HS-27A (cell line): ENCODE measurements around the gene CMPK2.

Experiments
- DNase-seq: peaks from one replicate; pipeline ENCODE4 v3.0.0-alpha.2; 2012; ENCODE audit warnings: low read depth, missing footprints

Gene CMPK2

DNA sequence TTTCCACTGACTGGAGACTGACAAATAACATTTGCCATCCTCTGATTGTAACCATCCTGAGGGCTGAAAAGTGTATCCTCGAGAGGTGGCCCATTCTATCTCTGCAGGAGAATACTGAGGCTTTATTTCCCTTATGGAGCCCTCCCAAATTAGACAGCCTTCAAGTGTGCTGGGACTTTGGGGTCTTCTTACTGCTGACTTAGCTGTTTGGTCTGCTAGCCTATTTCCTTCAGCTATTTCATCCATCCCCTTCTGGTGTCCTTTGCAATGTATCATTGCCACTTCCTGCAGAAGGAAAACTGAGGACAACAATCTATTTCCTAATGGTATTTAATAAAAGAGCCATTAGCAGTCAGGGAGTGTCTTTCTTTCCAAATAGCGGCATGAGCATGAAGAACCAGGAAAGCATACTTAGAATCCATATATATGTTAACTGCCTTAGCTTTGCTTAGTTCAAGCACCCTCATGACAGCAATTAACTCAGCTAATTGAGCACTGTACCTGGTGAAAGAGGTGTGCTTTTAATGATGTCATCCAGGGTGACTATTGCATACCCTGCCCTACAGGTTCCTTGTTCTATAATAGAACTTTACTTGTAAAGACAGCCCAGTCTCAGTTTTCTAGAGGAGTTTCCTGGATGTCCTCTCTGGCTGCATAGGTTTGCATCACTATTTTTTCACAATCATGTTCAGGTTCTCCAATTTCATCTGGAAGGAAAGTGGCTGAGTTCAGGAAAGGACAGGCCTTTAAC lies 24.0 kb downstream of the CMPK2 start:
- DNase-seq: no peak

DNA sequence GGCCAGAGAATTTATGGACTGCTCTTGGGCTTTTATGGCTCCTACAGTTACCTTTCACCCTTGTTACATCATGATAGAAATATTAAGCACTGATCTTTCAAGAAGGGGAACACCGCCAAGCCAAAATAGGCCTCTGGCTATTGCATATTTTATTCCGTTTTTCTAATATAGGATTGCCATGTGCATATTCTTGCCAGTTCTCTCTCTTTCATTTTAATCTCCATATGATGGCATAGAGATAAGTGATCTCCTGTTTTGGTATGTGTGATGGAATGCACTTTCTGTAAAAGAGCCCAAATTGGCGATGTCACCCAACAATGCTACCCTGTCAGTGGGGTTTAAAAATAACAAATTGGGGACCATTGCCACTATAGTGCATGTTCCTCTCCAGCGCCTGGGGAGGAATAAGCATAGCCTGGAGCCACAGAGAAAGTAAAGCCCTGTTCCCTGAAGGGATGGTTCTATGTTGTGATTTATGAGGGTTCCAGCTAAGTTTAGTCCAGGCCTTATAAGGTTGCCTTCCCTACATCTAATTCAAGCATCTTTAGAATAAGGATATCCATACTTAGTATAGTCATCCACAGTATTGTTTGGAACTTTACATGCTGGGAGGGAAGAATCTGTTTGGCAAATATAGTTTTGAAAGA lies 26.9 kb downstream of the CMPK2 start:
- no peak for DNase-seq

DNA sequence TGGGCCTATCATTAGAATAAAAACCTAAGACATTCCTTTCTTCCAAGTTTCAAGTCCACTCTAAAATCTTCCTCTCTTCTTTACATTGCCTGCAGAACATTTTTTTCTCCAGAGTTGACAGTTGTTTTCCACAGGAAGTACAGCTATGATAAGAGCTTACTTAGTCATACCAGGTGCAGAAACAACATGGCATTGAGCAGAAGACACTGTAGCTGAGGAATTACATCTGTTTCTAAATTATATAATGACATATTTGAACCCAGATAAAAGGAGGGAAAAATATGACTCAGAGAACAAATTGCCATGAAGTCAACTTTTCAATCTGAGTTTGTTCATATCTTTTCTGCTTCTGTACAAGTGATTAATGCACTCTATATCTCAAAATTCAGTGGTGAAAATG lies 30.2 kb downstream of the CMPK2 start:
- DNase-seq: no peak

DNA sequence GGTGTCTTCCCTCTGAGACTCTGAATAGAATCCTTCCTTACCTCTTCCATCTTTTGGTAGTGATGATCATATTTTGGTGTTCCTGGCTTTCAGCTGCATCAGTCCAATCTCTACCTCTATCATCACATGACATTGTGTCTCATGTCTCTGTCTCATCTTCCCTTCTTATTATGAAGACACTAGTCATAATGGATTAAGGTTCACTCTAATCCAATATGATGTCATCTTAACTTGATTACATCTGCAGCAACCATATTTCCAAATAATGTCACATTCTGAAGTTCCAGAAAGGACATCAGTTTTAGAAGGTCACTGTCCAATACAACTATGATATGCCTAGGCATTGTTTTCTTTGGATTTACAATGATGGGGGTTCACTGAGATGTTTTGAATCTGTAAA lies 31.5 kb downstream of the CMPK2 start:
- DNase-seq: no peak

DNA sequence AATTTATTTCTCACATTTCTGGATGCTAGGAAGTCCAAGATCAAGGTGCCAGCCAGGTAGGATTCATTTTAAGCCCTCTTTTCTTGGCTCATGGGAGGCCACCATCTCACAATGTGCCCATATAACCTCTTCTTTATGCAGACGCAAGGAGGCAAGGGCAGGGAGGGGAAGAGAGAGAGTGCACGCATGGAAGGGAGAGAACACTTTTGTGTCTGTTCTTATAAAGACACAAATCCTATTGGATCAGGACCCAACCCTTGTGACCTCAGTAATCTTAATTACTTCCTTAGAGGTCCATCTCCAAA lies 32.5 kb downstream of the CMPK2 start:
- no peak for DNase-seq

DNA sequence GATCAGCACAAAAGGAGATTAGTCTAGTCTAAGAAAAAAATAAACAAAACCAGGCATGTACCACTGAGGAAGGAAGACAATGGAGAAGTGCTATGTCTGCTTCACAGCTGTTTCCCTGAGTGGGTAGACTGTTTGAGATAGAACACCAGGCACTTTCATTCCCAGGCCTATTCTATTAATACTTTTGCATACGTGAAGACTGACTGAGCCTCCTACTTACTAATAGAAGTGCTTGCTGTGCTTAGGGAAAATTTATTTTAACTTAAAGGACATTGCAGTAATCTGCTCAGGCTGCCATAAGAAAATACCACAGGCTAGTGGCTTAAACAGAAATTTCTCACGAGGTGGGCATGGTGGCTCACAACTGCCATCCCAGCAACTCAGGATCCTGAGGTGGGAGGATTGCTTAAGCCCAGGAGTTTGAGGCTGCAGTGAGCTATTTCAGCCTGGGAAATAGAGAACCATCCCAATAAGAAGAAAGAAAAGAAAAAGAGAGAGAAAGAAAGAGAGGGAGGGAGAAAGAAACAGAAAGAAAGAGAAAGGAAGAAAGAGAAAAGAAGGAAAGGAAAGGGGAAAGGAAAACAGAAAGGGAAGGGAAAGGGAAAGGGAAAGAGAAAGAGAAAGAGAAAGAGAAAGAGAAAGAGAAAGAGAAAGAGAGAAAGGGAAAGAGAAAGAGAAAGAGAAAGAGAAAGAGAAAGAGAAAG lies 33.0 kb downstream of the CMPK2 start:
- no peak for DNase-seq

DNA sequence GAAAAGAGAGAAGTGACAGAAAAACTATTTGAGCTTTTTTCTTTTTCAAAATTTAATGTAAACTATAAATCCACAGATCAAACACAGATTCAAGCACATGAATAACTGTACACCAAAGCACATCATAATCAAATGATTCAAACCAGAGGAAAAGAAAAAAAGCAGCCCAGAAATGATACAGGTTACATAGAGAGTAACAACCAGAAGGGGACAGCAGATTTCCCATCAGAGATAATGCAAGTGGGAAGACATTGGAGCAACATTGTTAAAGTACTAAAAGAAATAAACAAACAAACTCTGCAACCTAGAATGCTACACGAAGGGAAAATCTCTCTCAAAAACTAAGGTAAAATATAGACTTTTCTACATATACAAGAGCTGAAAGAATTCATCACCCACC lies 34.5 kb downstream of the CMPK2 start:
- no peak for DNase-seq

DNA sequence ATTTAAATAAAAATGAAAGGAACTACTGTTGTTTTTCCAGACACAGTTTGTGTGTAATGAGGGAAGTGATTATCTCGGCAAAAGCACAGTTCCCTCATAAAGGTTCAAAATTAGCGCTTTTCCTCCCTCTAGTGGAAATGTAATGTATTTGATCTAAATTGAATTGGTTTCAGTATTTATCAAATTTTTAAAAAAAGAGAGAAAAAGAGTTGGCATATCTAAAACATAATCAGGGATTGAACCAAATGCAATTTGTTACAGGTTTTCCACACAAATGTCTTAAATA lies 37.5 kb downstream of the CMPK2 start:
- no peak for DNase-seq

DNA sequence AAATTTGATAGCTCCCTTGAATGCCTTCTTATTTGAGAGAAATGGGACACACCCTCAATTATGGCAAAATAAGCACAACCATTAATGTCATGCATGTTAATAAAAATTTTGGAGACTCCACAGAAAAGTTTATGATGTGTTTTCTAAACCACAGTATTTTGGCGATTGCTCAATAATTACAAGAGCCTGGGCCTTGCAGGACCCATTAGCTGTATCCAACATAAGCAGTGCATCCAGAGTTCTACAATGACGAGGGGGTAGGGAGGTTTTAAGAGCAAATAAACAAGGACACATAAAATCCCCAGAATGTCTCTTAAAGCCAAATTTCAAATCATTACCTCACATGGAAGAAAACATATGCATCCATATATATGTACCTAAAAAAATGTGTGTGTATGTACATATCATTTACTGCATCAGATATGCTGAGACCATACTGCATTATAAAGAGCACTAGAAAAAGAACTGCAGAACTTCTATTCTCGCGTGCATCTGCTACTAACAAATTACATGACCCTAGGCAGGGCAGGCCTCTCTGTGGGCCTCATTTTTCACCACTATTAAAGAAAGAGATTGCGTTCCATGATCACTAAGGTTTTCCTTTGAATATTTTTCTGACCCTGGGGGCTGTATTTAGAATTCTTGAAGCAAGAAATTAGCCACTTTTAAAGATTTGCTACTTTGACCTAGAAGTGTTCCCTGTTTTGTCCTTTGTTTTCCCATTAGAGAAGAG lies 38.0 kb downstream of the CMPK2 start:
- no peak for DNase-seq

DNA sequence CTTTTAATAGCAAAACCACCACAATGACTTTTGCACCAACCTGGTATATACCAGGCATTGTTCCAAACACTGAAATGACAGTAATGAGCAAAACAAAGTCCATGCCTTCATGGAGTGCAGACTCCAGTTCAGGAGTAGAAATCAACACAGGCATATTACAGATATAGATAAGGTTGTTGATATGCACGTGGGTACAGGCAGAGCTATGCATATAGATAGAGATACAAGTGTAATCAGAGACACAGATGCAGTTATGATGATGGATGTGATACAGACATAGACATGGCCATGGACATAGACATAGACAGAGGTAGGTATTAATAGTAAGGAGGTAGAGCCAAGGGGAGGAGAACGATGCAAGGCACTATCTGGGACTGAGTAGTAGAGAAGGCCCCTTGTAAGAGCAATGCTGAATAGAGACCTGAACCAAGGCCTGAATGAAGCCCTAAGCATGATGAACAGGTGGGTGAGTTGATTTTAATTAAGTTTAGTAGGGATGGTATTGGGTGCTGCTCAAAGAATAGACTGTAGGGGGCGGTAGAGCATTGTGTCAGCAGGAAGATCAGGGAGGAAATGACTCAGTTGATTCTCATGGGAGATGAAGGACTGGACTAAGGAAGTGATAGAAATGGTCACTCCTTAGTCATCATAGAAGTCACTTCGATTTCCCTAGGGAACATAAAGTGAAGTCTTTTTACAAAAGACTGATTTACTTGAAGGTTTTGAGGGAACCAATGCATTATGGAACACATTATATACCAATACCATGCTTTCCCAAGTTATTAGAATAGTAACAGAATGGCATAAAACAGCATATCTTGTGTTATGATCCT lies 39.4 kb downstream of the CMPK2 start:
- DNase-seq: no peak

DNA sequence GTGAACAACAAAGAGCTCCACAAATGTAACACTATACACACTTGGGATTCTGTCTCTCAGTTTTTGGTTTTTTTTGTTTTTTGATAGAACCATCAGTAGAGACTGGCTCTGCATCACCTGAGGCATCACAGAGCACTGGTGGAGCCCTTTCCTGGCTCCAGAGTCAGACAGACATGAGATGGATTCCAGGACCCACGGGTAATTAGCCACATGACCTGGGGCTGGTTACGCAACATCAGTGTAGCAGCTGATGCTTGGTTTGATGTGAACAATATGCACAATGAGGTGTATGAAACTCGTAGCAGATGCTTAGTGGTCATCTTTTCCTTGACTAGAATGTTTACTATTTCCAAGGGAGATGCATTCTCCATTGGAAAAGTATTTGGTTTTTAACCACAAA lies 40.7 kb downstream of the CMPK2 start:
- DNase-seq: no peak

DNA sequence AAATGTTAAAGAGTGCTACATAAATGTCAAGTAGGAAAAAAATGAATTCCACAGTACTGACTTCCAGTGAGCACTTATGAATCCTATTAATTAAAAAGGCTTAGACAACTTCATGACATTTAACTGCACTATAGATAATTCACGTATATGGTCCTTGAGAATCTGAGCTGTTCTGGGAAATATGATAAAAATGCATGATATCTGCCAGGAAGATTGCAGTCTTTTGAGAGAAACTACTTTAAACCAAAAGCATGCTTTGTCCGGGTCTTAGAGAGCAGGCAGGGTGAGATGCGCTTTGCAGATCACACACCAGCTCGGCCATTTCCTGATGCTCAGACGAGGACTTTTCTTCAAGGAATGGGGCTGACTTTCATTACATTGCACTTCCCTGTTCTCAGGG lies 42.6 kb downstream of the CMPK2 start:
- DNase-seq: no peak

DNA sequence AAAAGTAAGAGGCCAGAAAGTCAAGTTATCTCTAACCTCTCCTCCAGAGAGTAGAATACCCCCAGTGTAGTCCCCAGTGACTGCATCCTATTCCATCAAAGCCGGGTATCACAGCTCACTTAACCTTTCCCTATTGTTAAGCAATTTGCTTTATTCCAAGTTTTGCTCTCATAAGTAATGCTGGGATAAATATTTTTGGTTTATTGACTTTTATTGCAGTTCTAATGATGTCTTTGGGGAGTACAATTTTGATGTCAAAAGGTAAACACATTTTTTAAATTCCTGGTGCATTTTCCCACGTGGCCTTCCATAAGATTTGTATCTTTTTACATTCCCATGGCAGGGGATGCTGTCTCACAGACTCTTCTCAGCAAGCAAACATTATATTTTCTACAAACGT lies 43.3 kb downstream of the CMPK2 start:
- no peak for DNase-seq

DNA sequence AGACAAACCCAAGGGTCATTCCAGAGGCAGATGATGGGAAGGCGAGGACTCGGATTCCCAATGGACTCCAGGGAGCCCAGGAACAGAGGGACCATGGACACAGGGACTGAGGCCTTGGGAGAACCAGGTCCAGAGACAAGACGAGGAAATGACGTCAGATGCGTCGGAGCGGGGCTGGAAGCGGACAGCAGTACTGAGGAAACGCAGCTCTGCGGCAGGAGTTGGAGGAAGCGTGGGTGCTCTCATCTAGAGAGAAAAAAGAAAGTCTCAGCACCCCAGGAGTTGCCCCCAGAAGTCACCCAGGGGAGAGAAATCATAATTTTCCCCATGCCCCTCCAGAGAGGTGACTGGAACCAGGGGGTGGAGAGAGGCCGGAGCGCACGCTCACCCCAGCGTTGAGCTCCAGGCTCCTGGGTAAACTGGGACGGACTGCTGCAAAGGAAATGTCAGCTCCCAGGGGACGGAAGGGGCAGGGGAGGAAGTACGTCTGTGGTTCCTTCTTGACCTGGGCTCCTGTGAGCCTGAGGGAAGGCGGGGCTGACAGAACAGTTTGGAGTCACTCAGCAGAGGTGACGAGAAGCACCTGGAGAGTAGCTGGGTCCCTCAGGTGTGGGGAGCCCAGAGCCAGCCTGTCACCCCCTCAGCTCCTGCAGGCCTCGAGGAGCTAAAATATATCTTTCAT lies 44.7 kb downstream of the CMPK2 start:
- DNase-seq: no peak

DNA sequence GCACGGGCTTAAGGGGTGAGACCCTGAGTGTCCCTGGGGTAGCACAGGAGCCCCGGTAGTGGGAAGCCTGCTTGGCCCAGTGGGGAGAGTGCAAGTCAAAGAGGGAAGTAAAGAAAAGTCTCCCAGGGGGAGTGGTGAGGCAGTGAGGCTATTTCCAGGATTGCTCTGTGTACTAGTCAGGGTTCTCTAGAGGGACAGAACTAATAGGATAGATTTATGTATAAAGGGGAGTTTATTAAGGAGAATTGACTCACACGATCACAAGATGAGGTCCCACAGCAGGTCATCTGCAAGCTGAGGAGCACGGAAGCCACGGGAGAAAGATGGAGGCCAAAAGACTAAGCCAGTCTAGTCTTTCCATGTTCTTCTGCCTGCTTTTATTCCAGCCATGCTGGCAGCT lies 45.5 kb downstream of the CMPK2 start:
- DNase-seq: no peak

DNA sequence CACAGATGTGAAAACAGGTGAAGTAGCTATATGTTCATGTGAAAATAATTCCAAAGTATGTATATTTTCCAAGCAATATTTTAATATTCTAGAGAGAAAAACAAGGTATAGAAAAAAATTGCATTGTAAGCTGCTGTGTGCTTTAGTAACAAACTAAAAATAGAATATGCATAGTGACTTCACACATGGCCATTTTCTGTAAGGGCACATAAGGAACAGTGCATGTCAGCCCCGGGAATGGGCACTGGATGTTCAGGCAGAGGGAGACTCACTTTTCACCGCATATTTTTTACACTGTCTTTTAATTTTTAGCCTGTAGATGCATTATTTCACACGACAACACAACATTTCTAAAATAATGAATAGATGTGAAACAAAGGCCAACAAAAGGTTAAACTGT lies 46.0 kb downstream of the CMPK2 start:
- no peak for DNase-seq

DNA sequence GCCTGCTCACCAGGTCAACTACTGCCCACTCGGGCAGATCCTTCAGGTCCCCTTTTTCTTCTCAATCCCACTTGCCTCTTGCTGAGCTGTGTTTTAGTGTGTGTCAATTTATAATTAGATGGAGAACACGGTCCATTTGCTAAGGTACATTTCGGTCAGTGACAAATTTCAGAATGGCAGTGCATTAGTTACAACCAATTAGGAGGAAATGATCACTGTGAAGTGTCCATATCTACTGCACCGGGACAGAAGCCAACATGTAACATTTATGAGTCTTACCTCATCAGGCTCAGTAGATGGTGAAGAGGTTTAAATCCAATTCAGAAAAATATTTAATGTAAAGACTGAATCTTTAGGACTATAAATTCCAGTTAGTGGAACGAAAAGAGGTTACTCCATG lies 47.7 kb downstream of the CMPK2 start:
- no peak for DNase-seq

DNA sequence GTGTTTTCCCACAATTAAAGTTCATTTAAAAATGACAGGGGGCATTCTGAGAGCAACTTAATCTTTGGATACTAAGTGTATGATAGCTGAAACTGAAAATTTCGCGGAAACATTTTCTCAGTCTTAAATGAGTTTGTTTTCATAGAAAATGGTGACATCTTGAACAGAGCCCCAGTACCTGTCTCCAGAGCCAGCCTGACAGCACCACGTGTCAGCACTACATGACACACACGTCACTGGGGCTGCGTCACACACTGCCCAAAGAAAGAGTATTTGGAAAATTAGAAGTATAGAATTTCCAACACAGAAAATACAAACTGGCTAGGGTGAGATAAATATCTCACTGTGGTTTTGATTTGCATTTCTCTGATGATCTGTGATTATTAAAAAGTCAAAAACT lies 50.8 kb downstream of the CMPK2 start:
- DNase-seq: no peak

DNA sequence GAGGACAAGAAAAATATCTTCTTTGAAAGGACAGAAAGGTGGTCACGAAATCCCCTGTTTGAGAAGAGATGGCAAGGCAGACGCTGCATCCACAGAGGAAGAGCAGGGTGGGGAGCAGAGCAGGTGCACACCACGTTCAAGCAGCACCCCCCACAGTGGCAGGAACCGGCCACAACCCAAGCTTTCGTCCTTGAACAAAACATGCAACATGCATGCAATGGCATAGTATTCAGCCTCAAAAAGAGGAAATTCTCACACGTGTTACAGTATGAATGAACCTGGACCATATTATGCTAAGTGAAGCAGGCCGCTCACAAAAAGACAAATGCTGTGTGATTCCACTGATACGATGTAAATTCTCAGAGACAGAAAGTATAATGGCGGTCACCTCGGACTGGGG lies 51.4 kb downstream of the CMPK2 start:
- no peak for DNase-seq

DNA sequence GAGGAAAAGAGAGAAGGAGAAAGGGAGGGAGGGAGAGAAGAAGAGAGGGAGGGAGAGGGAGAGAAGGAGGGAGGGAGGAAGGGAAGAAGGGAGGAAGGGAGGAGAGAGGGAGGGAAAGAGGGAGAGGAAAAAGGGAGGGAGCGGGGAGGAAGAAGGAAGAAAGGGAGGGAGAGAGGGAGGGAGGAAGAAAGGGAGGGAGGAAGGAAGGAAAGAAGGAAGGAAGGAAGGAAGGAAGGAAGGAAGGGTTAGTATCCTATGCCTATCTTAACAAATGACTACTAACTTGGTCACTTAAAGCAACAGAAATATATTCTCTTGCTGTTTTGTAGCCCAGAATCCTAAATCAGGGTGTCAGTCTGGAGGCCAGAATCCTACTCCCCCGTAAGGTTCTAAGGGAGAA lies 52.1 kb downstream of the CMPK2 start:
- no peak for DNase-seq

DNA sequence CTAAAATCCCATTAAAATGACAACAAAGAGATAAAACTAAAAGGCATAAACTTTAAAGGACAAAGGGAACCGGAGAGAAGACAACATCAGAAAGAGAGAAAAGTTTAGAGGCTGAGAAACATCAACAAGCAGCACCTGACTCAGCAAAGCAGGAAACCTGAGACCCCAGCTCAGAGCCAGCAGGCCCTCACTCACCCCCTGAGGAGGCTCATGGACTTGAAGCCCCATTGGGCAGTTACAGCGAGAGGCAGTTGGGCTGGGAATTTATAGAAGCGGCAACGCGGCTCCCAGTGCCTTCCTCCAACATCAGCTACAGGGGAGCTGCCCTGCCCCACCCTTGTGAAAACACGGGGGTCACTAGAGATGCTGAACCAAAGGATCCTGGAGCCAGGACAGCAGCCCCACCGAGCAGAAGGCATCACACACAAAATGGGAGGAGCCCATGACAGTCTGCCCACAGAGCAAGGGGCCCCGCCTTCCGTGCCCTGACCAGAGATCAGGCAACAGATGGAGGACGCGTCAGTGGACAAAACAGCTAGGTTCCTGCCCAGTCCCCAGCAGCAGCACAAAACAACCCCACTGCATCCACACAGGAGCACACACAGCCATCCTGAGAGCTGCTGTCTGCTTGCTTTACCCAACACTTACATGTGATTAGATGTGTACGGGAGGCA lies 52.7 kb downstream of the CMPK2 start:
- DNase-seq: no peak
